ENCODE results near the gene B2M.

The B2M gene

GRCh38 chr15:44663410-44664308 lies 47.7 kb upstream of the B2M start, which contains the start of gene SPG11:
Gene SPG11 (minus strand): TSS chr15:44663662. CDS start chr15:44663647, 15 bp downstream.
- no peaks in the 10 kb centered on the region for H3K27me3 ChIP-seq (ENCODE audit: control insufficient read depth, low read length)
- TF ChIP-seq, protein P1, sequence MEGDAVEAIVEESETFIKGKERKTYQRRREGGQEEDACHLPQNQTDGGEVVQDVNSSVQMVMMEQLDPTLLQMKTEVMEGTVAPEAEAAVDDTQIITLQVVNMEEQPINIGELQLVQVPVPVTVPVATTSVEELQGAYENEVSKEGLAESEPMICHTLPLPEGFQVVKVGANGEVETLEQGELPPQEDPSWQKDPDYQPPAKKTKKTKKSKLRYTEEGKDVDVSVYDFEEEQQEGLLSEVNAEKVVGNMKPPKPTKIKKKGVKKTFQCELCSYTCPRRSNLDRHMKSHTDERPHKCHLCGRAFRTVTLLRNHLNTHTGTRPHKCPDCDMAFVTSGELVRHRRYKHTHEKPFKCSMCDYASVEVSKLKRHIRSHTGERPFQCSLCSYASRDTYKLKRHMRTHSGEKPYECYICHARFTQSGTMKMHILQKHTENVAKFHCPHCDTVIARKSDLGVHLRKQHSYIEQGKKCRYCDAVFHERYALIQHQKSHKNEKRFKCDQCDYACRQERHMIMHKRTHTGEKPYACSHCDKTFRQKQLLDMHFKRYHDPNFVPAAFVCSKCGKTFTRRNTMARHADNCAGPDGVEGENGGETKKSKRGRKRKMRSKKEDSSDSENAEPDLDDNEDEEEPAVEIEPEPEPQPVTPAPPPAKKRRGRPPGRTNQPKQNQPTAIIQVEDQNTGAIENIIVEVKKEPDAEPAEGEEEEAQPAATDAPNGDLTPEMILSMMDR (IDR thresholded peaks at IDR 0.05; ENCODE audit: low read depth, low read length, poor library complexity, severe bottlenecking) = peak; percentile 86
- no peak for TF ChIP-seq EZH2phosphoT487 (IDR thresholded peaks at IDR 0.05; ENCODE audit: borderline replicate concordance, low read length)
- peak within 1 kb of the TSS; percentile 90 for H3K27ac ChIP-seq (ENCODE audit: low read depth, low read length)

DNA sequence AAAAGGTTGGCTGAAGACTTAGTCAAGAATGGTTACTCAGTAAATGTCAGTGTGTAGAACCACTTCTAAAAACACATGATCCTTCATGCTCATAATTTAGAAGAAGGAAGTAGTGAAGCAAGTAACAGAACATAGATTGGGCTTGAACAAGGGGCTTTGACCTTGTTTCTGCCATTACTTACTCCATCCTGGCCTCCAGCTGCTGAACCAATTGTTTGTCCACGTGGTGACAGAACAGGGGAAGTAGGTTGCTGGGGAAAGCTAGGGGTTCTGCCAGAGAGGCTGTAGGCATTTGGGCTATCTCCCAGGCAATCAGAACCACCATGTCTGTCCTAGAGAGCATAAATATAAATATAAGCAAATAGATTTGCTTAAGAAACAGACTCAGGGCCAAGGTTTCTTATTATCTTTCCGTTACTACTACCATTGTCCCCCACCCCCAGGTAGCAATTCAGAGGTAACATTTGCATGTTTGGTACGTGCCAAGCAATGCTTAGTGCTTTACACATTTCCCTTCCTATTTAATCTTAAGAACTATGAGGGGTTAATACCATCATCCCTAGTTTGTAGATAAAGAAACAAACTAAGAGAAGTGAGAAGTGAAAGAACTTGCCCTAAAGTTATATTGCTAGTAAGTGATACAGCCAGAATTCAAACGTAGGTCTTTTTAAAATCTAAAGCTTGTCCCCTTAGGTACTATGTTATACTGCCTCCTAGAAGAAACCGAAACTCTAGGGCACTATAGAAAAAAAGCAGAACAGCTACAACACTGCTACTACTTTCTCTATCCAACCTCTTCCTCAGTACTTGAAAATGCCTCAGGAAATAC lies 44.9 kb upstream of the B2M start:
- Histone ChIP-seq H3K27me3 (ENCODE audit: control insufficient read depth, low read length) (no peaks in the 10 kb centered on the region), H3K4me2 (ENCODE audit: low read length) (peak overlapping the region; percentile 20; the same call in 1 of the 2 replicates), H4K20me1 (ENCODE audit: control insufficient read depth, insufficient read depth, low read depth, low read length) (no peaks in the 10 kb centered on the region), H3K9me3 (ENCODE audit: control insufficient read depth, insufficient read depth, low read length) (no peaks in the 10 kb centered on the region), H3K4me1 (ENCODE audit: control insufficient read depth, low read length) (peaks cover 43% of the 10 kb centered on the region), H3K79me2 (ENCODE audit: control insufficient read depth, low read length) (peaks cover 17% of the 10 kb centered on the region), H3F3A (ENCODE audit: control insufficient read depth, insufficient read depth) (peaks cover 5% of the 10 kb centered on the region; the same call in 1 of the 2 replicates), H3K36me3 (ENCODE audit: control insufficient read depth, low read length) (peaks cover 6% of the 10 kb centered on the region), H3K4me3 (ENCODE audit: low read length) (no peak overlapping the region), H3K9me2 (replicated peaks; ENCODE audit: control insufficient read depth, low read length) (no peaks in the 10 kb centered on the region), H3K27ac (ENCODE audit: low read depth, low read length) (no peak overlapping the region)
- TF ChIP-seq, protein P1 (IDR thresholded peaks at IDR 0.05; ENCODE audit: low read depth, low read length, poor library complexity, severe bottlenecking) = no peak
- no peak for TF ChIP-seq EZH2phosphoT487 (IDR thresholded peaks at IDR 0.05; ENCODE audit: borderline replicate concordance, low read length)

More at GRCh38 chr15:44663410-44664308, 47.7 kb upstream of the B2M start, which contains the start of gene SPG11:
- peak within 1 kb of the TSS; percentile 98 for H3K4me2 ChIP-seq (ENCODE audit: low read length)
- no peaks in the 10 kb centered on the region for H3K9me2 ChIP-seq (replicated peaks; ENCODE audit: control insufficient read depth, low read length)
- no peaks in the 10 kb centered on the region for H3K9me3 ChIP-seq (ENCODE audit: control insufficient read depth, insufficient read depth, low read length)
- H3F3A ChIP-seq (ENCODE audit: control insufficient read depth, insufficient read depth) = peaks cover 9% of the 10 kb centered on the region
- H3K79me2 ChIP-seq (ENCODE audit: control insufficient read depth, low read length) = peaks cover 29% of the 10 kb centered on the region
- H4K20me1 ChIP-seq (ENCODE audit: control insufficient read depth, insufficient read depth, low read depth, low read length) = no peaks in the 10 kb centered on the region
- H3K4me3 ChIP-seq (ENCODE audit: low read length) = peak within 1 kb of the TSS; percentile 99
- peaks cover 24% of the 10 kb centered on the region for H3K36me3 ChIP-seq (ENCODE audit: control insufficient read depth, low read length)
- peaks cover 33% of the 10 kb centered on the region for H3K4me1 ChIP-seq (ENCODE audit: control insufficient read depth, low read length)

DNA sequence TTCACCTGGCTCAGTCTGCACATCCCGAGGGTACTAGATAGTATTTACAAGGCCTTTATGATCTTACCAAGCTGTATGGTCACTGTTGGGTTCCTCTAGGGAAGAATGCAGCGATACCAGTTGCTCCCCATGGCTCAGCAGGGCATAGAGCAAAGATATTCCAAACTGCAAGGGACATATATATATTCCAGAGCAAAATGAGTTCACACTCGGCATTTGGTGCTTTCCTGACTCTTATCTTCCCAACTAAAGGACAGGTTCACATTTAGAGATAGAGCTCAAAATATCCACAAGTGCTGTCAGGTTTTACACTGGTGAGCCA lies 44.3 kb upstream of the B2M start:
- peaks cover 6% of the 10 kb centered on the region for H3K36me3 ChIP-seq (ENCODE audit: control insufficient read depth, low read length)
- no peaks in the 10 kb centered on the region for H3K9me2 ChIP-seq (replicated peaks; ENCODE audit: control insufficient read depth, low read length)
- H3K9me3 ChIP-seq (ENCODE audit: control insufficient read depth, insufficient read depth, low read length) = no peaks in the 10 kb centered on the region
- H3K4me3 ChIP-seq (ENCODE audit: low read length) = no peak overlapping the region
- no peak overlapping the region for H3K4me2 ChIP-seq (ENCODE audit: low read length)
- H3K4me1 ChIP-seq (ENCODE audit: control insufficient read depth, low read length) = peaks cover 38% of the 10 kb centered on the region
- no peak overlapping the region for H3K27ac ChIP-seq (ENCODE audit: low read depth, low read length)
- peaks cover 12% of the 10 kb centered on the region for H3K79me2 ChIP-seq (ENCODE audit: control insufficient read depth, low read length)
- no peaks in the 10 kb centered on the region for H4K20me1 ChIP-seq (ENCODE audit: control insufficient read depth, insufficient read depth, low read depth, low read length)
- TF ChIP-seq EZH2phosphoT487 (IDR thresholded peaks at IDR 0.05; ENCODE audit: borderline replicate concordance, low read length) = no peak
- TF ChIP-seq, protein P1 (IDR thresholded peaks at IDR 0.05; ENCODE audit: low read depth, low read length, poor library complexity, severe bottlenecking) = no peak
- H3F3A ChIP-seq (ENCODE audit: control insufficient read depth, insufficient read depth) = peaks cover 4% of the 10 kb centered on the region; the same call in 1 of the 2 replicates
- no peaks in the 10 kb centered on the region for H3K27me3 ChIP-seq (ENCODE audit: control insufficient read depth, low read length)

Measured in DOHH2 (cell line).